HG02623 (cell line): ENCODE measurements around the gene ACVRL1.

ENCODE experiments used
- ATAC-seq: cut with Tn5 transposase; IDR thresholded peaks from one replicate; pipeline ENCODE4 v1.9.1; 2021; ENCODE audit warnings: moderate library complexity; ENCODE audit not compliant: unreplicated experiment

The ACVRL1 gene

DNA sequence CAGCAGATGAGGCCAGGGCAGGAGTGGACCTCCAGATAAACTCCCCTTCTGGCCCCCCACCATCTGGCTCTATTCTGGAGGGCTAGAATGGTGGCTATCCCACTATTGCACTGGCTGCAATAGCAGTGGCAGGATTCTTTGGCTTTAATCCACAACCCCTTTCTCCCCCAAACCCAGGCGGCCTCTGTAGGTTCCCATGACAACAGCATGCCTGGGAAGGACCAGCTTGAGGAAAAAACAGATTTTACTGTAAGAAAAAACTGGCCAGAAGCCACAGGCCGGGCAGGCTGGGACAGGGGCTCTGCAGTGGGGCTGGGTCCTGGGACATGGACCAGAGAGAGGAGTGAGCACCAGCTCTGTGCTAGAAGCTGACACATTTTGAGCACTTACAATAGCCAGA, 30.6 kb downstream of the ACVRL1 start:
- ATAC-seq, result no peak

DNA sequence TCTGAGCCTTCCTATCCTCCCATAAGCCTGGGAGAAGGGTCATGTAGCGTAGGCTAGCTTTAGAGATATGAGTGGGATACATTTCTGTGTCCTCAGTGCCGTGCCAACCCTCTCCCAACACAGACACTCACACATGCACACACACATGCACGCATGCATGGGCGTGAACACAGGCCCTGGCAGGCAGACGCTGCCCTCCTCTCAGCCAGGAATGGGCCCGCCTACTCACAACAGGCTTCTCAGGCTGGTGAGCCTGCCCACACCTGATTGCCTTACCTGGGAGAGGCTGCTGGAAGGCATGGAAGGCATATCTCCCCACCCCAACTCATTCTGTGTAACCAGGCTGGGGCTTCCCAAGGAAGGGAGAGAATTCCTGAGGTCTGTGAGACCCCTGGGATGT, 31.4 kb downstream of the ACVRL1 start:
- ATAC-seq, result no peak

DNA sequence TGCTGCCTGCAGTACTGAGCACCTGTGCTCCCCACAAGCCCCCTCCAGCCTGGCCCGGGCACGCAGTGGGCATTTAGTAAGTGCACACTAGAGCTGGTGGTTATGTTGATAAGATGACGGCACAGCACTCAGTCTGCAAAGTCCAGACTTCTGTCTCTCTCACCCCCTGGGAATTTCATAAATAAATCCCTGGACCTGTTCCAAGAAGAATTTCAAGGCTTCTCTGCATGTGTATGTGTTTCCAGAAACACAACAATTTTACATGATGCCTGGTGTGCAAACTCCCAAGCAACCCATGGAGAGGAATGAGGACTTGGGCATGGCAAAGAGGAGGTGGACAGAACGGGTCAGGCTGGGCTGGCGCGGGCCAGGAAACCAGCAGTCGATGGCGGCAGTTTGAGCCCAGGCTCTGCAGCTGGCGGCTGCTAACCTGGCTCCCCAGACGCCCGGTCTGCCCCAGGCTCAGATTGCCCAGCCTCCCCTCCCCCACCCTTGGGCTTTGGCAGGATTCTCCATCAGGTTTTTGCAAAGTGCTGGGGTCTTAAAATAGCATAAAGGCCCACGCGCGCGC, 33.8 kb downstream of the ACVRL1 start:
- no peak for ATAC-seq

- no peak for ATAC-seq
Measured at GRCh38 chr12:51941604-51942003, 34.3 kb downstream of the ACVRL1 start.

- no peak for ATAC-seq
Measured at GRCh38 chr12:51942056-51942455, 34.8 kb downstream of the ACVRL1 start.

- no peak for ATAC-seq
Measured at GRCh38 chr12:51942501-51943000, 35.2 kb downstream of the ACVRL1 start.

DNA sequence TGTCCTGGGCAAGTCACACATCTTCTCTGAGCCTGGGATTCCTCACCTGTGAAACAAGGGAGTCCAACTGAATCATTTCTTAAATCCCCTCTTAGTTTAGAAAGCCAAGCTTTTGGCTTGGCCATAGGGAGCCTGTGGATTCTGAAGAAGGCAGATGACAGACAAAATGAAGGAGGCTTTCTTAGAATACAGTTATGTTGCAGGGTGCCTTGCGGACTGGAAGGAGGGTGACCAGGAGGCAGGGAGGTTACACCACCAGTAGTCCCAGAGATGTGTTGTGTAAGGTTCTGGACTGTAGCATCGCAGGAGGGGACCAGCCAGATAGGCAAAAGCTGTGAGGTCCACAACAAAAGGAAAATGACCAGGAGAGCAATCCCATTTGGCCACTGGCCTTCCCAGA, 36.0 kb downstream of the ACVRL1 start:
- no peak for ATAC-seq

- no peak for ATAC-seq
Measured at GRCh38 chr12:51944608-51945233, 37.4 kb downstream of the ACVRL1 start.

GRCh38 chr12:51947246-51947996, 40.1 kb downstream of the ACVRL1 start:
- ATAC-seq, result no peak

DNA sequence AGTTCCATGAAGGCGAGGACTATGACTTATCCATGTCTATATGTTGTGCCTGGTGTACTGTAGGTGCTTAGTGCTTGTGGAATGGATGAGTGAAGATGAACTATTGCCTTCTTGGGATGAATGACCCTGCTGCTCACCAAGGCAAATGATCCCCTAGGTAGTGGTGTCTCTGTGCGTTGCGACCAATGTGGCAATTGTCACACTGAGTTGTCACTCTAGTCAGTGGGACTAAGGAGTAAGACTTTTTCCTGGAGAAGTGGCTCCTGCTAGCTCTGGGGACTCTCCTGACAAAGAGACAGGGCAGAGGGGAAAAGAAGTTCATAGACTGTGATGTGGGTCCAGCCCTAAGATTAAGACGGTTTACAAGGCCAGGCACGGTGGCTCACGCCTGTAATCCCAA, 40.8 kb downstream of the ACVRL1 start:
- no peak for ATAC-seq

- no peak for ATAC-seq
Measured at GRCh38 chr12:51949342-51950030, 42.2 kb downstream of the ACVRL1 start.

- ATAC-seq, result no peak
Measured at GRCh38 chr12:51950682-51951198, 43.4 kb downstream of the ACVRL1 start.

DNA sequence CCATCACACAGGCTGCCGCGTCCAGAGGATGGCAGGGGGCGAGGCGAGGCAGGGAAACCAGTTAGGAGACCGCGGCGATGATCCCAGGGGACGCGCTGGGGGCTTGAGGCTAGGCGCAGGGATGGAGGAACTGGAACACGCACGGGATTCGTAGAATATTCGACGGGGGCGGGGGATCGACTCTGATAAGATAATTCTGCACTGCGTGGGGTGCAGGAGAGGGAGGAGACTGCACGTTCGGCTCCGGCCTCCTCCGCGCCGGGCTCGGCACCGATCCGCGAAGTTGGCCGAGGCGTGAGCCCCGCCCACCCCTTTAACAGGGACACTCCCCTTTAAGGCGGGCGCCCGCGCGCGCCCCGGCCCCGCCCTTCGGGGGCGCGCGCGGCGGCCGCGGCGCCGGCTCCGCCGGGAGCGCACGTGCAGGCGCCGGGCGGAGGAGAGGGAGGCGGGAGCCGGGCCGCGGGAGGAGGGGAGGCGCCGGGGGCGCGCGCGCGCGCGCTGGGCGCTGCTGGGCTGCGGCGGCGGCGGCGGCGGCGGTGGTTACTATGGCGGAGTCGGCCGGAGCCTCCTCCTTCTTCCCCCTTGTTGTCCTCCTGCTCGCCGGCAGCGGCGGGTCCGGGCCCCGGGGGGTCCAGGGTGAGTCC, 44.0 kb downstream of the ACVRL1 start, which contains the start of gene ACVR1B:
Gene ACVR1B, plus strand, starts transcription at position 501 of the 644 bp plus-strand sequence. Its CDS starts 45 bp downstream, at position 546.
- peak; percentile 75 for ATAC-seq

DNA sequence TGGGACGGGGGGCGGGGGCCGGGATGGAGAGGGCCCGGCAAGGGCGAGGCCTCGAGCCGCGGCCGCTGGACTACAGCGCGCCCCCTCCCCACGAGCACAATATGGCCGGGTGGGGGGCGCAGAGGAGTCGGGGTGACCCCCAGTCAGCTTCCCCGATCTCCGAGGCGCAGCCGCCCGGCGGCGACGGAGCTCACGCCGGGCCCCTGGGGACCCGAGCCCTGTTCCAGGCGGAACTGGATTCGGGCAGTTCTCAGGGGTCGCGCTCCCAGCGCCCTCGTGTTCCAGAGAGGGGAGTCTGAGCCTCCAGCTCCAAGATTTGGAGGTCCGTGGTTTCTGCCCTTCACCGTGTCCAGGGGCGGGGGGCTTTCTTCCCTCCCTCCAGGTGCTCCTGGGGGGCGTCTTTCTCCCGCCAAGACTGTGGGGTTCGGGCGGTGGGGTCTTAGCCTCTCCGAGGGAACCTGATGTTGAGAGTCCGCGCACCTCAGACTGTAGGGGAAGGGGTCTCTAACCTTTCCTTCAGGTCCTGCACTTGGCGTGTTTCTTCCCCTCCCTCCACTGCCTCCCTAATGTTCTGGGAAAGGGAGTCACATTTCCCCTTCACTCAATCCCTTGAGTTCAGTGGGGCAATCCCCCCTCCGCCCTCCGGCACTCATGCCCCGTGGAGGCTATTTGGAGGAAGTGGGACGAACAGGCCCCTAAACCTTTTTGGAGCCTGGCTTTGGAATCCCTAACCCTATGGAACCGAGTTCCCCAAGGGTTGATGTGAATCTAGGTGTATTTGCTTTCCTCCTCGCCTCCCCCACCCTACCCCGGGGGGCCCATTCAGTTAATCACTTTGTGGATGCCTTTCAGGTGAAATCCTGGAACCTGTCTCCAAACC, 44.8 kb downstream of the ACVRL1 start:
- no peak for ATAC-seq

DNA sequence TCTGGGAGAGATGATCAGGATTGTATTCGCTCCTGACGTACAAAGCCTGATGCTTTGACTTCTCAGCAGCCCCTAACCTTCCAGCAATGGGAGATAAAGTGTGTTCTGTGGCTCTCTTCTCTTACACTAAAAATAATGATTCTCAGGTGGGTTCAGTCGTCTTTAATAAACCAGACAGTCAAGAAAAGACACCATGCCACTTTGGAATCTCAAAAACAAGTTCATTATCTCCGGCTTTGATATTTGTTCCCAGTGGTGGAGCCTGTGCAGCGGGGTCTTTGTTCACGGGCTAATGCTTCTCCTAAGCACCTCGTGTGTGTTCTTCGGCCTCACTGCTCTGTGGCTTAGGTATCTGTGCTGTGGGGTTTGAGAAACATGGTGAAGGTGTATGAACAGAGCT, 45.8 kb downstream of the ACVRL1 start:
- ATAC-seq, result no peak

DNA sequence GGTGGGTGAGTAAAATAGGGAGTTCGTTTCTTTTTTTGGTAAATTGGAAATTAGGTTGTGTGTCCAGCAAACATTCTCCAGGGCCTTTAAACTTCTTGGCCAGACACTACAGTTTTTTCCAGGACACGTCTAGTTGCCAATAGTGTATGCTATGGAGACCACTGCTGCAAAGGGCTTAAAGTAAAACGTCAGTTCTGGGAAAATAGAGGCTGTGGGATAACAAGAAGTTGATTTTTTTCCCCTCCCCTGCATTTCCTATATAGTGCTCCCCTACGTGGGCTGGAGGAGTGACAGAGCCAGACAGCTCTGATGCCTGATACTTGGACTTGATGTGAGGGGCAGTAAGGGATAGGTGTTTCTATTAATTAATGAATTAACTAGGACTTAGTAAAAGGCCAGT, 46.6 kb downstream of the ACVRL1 start:
- no peak for ATAC-seq

- ATAC-seq, result no peak
Measured at GRCh38 chr12:51954561-51955361, 47.5 kb downstream of the ACVRL1 start.

DNA sequence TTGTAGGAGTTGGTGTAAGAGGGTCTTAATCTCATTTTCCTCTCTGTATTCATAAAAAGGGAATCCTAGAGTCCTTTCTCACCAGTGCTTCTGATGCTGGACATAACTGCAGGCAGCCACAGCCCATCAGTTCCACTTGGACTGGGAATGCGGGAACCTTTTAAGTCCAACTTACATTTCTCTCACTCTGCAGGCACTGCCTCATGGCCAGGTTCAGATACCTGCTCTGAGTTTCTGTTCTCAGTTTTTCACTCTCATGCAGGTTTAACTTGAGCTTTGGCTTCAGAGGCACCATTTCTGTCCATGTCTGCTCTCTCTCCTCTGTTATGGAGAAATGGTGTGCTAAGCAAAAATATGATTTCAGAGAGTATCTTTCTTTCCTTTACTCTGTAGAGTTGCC, 48.4 kb downstream of the ACVRL1 start:
- ATAC-seq, result no peak

DNA sequence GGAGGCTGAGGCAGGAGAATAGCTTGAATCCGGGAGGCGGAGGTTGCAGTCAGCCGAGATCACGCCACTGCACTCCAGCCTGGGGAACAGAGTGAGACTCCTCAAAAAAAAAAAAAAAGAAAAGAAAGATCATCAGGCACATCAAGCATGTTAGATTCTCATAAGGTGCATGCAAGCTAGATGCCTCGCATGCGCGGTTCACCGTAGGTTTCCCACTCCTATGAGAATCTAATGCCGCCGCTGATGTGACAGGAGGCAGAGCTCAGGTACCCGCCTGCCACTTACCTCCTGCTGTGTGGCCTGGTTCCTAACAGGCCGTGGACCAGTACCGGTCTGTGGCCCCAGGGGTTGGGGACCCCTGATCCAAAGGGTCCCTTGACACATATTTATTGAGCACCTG, 51.2 kb downstream of the ACVRL1 start:
- ATAC-seq, result no peak
